SH-SY5Y (cell line): ENCODE data around the gene CCDC91.

Experiments
- GATA2 ChIP-seq: IDR thresholded peaks from 2 replicates; pipeline ENCODE4 v1.6.1; 2011; ENCODE audit warnings: mild to moderate bottlenecking, low read depth, low read length
- GATA3 ChIP-seq: IDR thresholded peaks from 2 replicates; pipeline ENCODE4 v1.6.1; 2011; ENCODE audit warnings: low read depth, mild to moderate bottlenecking, low read length, moderate library complexity

CCDC91 gene

DNA sequence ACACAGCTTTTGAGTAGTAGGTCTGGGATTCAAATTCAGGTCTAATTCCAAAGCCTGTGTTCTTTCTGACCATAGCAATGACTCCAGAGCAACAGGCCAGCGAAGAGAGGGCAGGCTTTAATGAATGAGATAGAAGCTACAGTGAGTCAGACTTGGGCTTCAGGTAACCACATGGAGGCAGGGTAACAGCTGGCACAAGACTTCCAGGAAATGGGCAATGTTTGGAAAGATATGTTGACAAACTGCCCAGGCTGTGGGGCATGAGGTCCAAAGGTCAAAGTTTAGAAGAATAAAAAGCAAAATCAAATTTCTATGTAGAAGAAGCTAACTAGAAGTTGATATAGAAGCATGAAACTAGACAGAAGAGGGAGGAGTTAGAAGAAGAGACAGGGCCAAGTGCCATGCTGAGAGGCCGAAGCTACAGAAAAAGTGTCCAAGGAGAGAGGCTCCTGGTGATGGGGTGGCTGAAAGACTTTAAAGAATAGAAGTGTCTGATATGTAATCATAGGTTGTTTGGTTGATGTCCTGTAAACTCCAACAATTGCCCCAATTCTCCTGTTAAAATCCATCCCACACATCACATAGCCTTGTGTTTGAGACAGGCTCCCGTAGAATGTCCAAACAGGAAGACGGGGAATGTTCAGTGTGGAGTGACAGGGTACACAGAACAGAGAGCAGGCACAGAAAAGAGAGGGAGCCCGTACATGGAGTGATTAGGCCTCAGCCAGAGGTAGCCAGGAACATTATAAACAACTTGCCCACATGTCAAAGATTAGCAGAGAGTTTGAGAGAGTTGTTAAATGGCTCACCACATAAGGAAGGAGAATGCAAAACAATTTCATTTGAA lies 384.7 kb downstream of the CCDC91 start:
- no peak for TF ChIP-seq GATA2
- no peak for TF ChIP-seq GATA3

DNA sequence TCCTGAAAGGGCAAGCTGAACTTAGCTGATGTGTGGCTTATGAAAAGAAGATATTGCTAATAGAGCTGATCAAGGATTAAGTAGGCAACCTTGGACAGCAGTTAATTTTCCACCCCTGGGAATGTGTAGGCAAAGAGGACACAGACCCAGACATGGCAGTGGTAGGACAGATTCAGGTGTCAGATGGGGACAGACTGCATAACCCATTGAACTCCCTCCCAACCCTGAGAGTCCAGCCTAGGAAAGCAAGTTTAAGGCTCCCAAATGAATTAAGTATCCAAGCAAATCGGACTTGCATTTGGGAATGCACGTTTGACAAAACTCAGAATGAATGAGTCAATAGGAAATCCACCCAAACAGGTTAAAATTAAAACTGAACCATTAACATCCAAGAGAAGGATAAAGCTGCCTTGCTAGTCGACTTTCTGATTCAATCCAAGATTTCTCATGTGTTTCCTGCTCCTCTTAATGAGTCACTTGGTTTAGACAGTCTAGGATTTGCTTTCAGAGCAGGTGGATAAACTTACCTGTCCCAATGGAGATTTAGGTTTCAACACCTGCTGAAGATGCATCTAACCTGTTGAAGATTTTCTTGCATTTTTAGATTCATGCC lies 385.4 kb downstream of the CCDC91 start:
- no peak for TF ChIP-seq GATA3
- TF ChIP-seq GATA2: no peak

DNA sequence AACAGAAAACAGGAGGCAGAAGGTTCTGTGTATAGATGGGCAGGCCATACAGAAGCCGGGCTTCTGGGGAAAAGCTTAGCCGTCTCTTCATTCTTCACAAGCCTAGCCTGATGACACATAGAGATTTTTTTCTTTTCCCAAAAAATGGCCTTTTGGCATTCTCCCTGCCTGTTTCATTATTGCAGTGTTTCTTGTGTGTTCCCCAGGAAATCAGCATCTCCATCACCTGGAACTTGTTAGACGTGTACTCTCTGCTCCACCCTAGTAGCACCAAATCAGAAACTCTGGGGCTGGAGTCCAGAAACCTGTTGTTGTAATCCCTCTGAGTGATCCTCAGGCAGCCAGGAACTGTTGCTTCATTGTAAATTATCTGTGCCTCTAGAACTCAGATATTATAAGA lies 388.1 kb downstream of the CCDC91 start:
- no peak for TF ChIP-seq GATA3
- no peak for TF ChIP-seq GATA2

DNA sequence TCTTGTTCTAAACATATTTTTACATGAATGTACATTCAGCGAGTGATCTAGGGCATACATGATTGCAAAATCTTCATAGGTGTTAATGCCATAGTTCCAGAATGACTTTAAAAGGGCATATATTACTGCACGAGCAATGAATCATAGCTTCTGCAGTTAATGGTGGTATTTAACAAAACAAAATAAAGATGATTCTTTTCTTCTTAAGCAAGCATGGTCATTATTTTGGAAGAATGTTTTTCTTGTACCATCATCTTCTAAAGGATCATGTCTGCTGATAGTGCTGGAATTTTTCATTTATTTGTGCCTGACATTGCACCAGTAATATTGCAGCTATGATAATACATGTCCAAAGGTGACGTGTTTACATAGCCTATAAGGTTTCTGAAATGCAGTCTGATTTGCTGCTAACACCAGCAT lies 388.6 kb downstream of the CCDC91 start:
- TF ChIP-seq GATA3: no peak
- TF ChIP-seq GATA2: no peak

DNA sequence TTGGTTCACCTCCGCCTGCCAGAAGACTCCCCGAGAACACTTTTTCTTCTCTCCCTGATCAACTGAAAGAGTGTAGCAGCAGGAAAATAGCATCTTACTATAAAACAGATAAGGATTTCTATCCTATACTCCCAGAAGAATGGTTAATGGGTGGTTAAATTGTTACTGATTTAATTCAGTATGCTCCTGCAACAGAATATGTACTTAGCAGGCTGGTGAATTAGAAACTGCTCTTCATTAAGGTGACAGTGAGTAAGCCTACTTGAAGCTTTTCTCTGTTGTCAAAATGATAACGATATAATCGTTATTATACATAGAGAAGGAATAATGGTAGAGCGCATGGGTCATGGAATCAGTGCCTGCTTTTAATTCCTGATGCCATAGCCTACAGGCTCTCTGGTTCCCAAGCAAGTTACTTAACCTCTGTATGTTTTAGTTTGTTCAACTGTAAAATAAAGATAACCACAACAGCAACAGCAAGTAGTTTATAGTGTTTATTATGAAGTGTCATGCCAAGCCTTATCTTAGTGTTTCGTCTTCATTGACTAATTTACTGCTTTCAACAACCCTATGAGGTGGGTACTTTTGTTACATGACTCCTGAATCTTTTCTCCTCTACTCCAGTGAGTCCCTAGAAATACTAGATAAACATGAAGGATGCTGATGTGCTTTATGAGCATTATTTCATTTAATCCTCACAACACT lies 392.6 kb downstream of the CCDC91 start:
- no peak for TF ChIP-seq GATA3
- no peak for TF ChIP-seq GATA2

DNA sequence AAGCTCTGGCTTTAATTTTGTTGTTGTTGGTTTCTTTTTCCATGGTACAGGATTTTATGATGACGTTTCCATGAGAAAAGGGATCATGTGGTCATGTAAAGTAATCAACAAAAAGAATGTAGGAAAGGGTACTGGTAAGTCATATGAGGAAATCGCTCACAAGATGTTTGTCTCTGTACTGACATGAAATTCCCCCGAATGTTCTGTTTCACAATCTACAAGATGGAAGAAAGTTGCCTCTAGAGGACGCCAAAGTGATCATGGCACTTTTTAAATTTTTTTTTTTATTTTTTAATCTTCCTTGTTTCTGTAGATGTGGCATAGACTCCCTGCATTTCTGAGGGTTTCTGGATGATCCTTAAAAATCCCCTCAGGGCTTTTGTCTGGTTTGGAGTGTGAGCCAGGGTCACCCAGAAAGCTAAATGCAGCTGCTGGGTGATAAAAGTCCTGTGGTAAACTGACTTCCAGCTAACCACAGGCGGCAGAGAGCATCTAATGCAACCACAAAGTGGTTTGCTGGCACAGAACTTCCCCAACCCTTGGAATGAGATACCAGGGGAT lies 393.5 kb downstream of the CCDC91 start:
- TF ChIP-seq GATA2: no peak

DNA sequence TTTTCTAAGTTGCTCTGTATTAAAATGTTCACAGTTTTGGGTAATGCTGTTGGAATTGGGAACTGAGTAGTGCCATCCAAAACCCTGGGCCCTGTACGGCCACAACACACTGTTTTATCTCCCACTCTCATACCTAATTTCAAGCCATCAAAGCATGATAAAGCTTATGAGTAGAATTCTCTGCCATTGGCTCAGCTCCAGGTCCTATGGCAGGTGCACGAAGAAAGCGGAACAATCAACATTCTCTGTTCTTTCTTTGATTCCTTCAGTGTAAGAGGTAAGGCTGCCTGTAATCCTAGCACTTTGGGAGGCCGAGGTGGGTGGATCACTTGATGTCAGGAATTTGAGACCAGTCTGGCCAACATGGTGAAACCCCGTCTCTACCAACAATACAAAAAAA lies 394.9 kb downstream of the CCDC91 start:
- TF ChIP-seq GATA3 (no peak), GATA2 (no peak)

DNA sequence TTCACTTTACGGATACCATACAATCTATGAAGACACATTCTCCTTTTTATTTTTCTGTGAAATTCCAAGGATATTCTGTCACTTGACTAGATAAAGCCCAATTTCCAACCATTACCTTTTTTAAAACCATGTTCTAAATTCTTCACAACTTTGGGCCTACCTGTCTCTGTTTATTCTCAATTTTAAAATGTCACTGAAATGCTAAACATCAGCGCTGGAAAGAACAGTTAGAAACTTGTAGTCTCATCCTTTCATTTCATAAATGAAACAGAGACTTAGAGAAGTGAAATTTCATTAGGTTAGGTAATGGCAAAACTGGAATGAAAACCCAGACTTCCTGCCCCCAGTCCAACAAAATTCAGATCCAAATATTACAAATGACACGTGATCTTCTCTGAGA lies 396.2 kb downstream of the CCDC91 start:
- TF ChIP-seq GATA3 (no peak), GATA2 (no peak)

DNA sequence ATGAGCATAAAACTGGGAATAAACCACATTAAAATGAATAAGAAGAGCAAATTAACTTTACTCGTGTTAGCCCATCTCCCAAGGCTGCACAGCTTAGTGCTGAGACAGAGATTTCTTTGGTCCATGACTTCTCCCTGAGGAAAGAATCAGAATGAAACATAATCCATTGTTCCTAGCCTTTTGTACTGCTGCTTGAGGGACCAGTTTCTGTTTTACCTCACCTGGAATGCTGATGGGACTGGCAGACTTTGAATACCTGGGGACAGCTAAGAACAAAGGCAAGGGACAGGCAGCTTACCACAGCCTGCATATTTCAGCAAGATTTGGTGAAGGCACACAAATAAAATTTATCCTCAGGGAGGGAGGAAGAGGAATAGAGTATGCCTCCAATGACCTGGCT lies 401.6 kb downstream of the CCDC91 start:
- TF ChIP-seq GATA3 (no peak), GATA2 (no peak)
